Activated CD8-positive, alpha-beta T cell treated with anti-CD3 and anti-CD28 coated beads for 36 hours (primary cell): ENCODE results near the gene IFNAR1. TPM values are rescaled to one million over a fixed set of nuclear protein-coding genes. Genes with fewer than 3 reads are reported as not detected.
A peak's percentile ranks its signal among the peaks of the same experiment; 100 is the strongest.

Experiments
- ATAC-seq: fragments of 200-7000 bp; cut with Tn5 transposase; one replicate; pipeline ENCODE4 v1.10.0; 2021; ENCODE audit warnings: mild to moderate bottlenecking, moderate library complexity
- CTCF ChIA-PET: fragments of 350-600 bp; sonication (Branson Sonifier 250); formaldehyde crosslinking; loops from one replicate; lab custom pipeline; 2021; ENCODE audit warnings: antibody characterized with exemption; lab: Charles Lee
- POLR2A ChIA-PET: fragments of 350-600 bp; sonication (Branson Sonifier 250); formaldehyde crosslinking; loops from one replicate; lab custom pipeline; 2021; ENCODE audit warnings: antibody characterized with exemption; lab: Charles Lee
- DNase-seq: peaks from one replicate; pipeline ENCODE4 v3.0.0-alpha.2; 2020
- H3K27ac Mint-ChIP-seq: one replicate; pipeline ENCODE4 v1.8.0; 2021; ENCODE audit warnings: mild to moderate bottlenecking, mixed read lengths
- H3K27me3 Mint-ChIP-seq: one replicate; pipeline ENCODE4 v1.8.0; 2021; ENCODE audit warnings: mixed read lengths
- H3K36me3 Mint-ChIP-seq: one replicate; pipeline ENCODE4 v1.8.0; 2021; ENCODE audit warnings: low read depth, mixed read lengths
- H3K4me1 Mint-ChIP-seq: one replicate; pipeline ENCODE4 v1.8.0; 2021; ENCODE audit warnings: low read depth, mixed read lengths
- H3K4me3 Mint-ChIP-seq: one replicate; pipeline ENCODE4 v1.8.0; 2021; ENCODE audit warnings: mild to moderate bottlenecking, moderate library complexity, mixed read lengths
- H3K9me3 Mint-ChIP-seq: one replicate; pipeline ENCODE4 v1.8.0; 2021; ENCODE audit warnings: mixed read lengths
- intact Hi-C: fragments of 100-400 bp; cut with micrococcal nuclease; formaldehyde crosslinking; loops from one replicate; pipeline ENCODE4 v1.10.0; 2022
- total RNA-seq, 2 experiments: library from RNA; stranded (reverse); gene quantifications; one replicate each; pipeline ENCODE4 v1.2.3, GENCODE V29; 2021
- TF ChIP-seq, protein P1 (sequence below): fragments of 200-600 bp; IDR thresholded peaks from one replicate; pipeline ENCODE4 v1.8.0; 2022; ENCODE audit warnings: antibody characterized with exemption, mild to moderate bottlenecking

IFNAR1 gene
- 10 to 100 TPM; 25.6 to 30.3 TPM for total RNA-seq

- ATAC-seq (peak; percentile 93), DNase-seq (peak; percentile 100)
- Mint-ChIP-seq H3K27ac (no peak within 1 kb of the TSS), H3K36me3 (peaks cover 5% of the 10 kb centered on the region), H3K9me3 (no peaks in the 10 kb centered on the region), H3K4me3 (no peak within 1 kb of the TSS), H3K4me1 (peaks cover 27% of the 10 kb centered on the region), H3K27me3 (no peaks in the 10 kb centered on the region)
- CTCF ChIA-PET = interaction anchor here (0.8 to 2.0 kb wide), 15 partner anchors 11 to 127 kb away, joined by 3 to 22 read pairs (median 4); no protein-coding TSS in a partner anchor
- POLR2A ChIA-PET = interaction anchor here (0.6 to 1.9 kb wide), 14 partner anchors 10 to 809 kb away, joined by 3 to 8 read pairs (median 4); partner anchors contain the start of genes IL10RB and TMEM50B
- TF ChIP-seq, protein P1, sequence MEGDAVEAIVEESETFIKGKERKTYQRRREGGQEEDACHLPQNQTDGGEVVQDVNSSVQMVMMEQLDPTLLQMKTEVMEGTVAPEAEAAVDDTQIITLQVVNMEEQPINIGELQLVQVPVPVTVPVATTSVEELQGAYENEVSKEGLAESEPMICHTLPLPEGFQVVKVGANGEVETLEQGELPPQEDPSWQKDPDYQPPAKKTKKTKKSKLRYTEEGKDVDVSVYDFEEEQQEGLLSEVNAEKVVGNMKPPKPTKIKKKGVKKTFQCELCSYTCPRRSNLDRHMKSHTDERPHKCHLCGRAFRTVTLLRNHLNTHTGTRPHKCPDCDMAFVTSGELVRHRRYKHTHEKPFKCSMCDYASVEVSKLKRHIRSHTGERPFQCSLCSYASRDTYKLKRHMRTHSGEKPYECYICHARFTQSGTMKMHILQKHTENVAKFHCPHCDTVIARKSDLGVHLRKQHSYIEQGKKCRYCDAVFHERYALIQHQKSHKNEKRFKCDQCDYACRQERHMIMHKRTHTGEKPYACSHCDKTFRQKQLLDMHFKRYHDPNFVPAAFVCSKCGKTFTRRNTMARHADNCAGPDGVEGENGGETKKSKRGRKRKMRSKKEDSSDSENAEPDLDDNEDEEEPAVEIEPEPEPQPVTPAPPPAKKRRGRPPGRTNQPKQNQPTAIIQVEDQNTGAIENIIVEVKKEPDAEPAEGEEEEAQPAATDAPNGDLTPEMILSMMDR = no peak
- intact Hi-C loops = loop anchor here (5.0 kb wide), 1 partner anchor 58 kb away; no protein-coding TSS in a partner anchor
Measured at GRCh38 chr21:33324291-33325221, at the start of gene IFNAR1. Gene IFNAR1, plus strand, starts transcription at chr21:33324970. Its CDS starts 86 bp downstream, at chr21:33325056.

DNA sequence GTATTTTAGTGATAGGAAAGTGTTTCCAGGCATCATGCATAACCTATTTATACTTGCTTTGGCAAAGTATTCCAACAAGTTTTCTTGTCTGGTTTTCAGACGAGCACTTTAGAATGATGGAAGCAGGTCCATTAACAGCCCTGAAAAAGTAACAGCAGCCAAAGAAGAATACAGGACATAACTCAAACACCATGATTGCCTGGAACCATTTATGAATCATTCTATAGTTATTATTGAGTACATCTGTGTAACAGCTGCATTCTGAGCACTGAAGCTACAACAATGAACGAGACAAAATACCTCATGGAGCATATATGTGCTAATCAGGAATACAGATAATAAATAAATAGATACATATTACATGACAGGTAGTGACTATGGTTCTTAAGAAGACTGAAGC lies 46.0 kb upstream of the IFNAR1 start:
- TF ChIP-seq, protein P1 = no peak
- peaks cover 55% of the 10 kb centered on the region for H3K36me3 Mint-ChIP-seq
- ChIA-PET CTCF (interaction anchor here (1.1 to 1.6 kb wide), 2 partner anchors 9 to 81 kb away, joined by 3 to 5 read pairs; no protein-coding TSS in a partner anchor), POLR2A (interaction anchor here (1.0 kb wide), 1 partner anchor 13 kb away, joined by 3 read pairs; no protein-coding TSS in a partner anchor)
- intact Hi-C loops = no loop called here
- no peak overlapping the region for H3K27ac Mint-ChIP-seq
- DNase-seq (no peak), ATAC-seq (no peak)
- H3K27me3 Mint-ChIP-seq = no peaks in the 10 kb centered on the region
- H3K4me3 Mint-ChIP-seq = no peak overlapping the region
- peaks cover 6% of the 10 kb centered on the region for H3K9me3 Mint-ChIP-seq
- H3K4me1 Mint-ChIP-seq = peaks cover 2% of the 10 kb centered on the region

DNA sequence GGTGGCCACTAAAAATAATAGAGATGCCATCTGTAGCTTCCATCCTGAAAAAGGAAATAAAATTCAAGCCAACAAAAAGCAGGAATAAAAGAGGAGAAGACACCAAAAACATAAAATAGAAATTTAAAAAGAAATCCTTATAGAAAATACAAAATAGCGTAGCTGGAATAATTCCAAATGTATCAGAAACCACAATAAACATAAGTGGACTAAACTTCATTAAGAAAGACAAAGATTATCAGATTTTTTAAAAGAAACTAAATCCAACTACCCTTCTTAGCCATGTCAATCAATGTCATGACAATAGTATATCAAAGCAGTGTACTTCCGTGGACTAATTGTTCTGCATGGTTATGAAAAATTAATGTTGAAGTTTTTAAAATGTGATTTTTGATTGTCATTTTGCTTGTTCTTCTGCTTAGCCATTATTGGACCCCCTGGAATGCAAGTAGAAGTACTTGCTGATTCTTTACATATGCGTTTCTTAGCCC lies 45.4 kb upstream of the IFNAR1 start:
- no peak overlapping the region for H3K4me3 Mint-ChIP-seq
- peaks cover 6% of the 10 kb centered on the region for H3K9me3 Mint-ChIP-seq
- POLR2A ChIA-PET = interaction anchor here (1.0 kb wide), 1 partner anchor 13 kb away, joined by 3 read pairs; no protein-coding TSS in a partner anchor
- peaks cover under 1% of the 10 kb centered on the region for H3K4me1 Mint-ChIP-seq
- no peaks in the 10 kb centered on the region for H3K27me3 Mint-ChIP-seq
- intact Hi-C loops = no loop called here
- TF ChIP-seq, protein P1 = no peak
- H3K27ac Mint-ChIP-seq = no peak overlapping the region
- DNase-seq = no peak
- no peak for ATAC-seq
- H3K36me3 Mint-ChIP-seq = peaks cover 56% of the 10 kb centered on the region
- CTCF ChIA-PET = interaction anchor here (0.6 to 1.1 kb wide), 3 partner anchors 9 to 326 kb away, joined by 3 read pairs; no protein-coding TSS in a partner anchor

- ChIA-PET POLR2A (interaction anchor here (0.6 kb wide), 1 partner anchor 12 kb away, joined by 3 read pairs; no protein-coding TSS in a partner anchor), CTCF (interaction anchor here (0.8 to 1.1 kb wide), 2 partner anchors 81 to 84 kb away, joined by 3 to 4 read pairs; no protein-coding TSS in a partner anchor)
- ATAC-seq (no peak), DNase-seq (no peak)
- TF ChIP-seq, protein P1 = no peak
- no peak overlapping the region for H3K4me3 Mint-ChIP-seq
- intact Hi-C loops = no loop called here
- H3K27ac Mint-ChIP-seq = no peak overlapping the region
- H3K4me1 Mint-ChIP-seq = peaks cover 1% of the 10 kb centered on the region
- peaks cover 6% of the 10 kb centered on the region for H3K9me3 Mint-ChIP-seq
- no peaks in the 10 kb centered on the region for H3K27me3 Mint-ChIP-seq
- H3K36me3 Mint-ChIP-seq = peaks cover 63% of the 10 kb centered on the region
Measured at GRCh38 chr21:33281096-33281652, 43.6 kb upstream of the IFNAR1 start.
